Thyroid gland (tissue), 4 donors: ENCODE data around the gene PROK1.

ENCODE experiments used
- POLR2A ChIP-seq, 2 donors: fragments of 450-650 bp; IDR thresholded peaks; one replicate each; pipeline ENCODE4 v1.6.1; 2017; ENCODE audit warnings: antibody characterized with exemption in 2 of 2, mild to moderate bottlenecking in 2 of 2, moderate library complexity in 1 of 2
- TF ChIP-seq, protein P1 (sequence below), 6 experiments: fragments of 200-600 bp in 3 of 6; fragments of 450-650 bp in 3 of 6; sonication (generic) in 3 of 6; IDR thresholded peaks; one replicate each; pipeline ENCODE4 v1.5.1; 2016 to 2019; ENCODE audit warnings: antibody characterized with exemption in 6 of 6, mild to moderate bottlenecking in 2 of 6, inconsistent platforms in 1 of 6, moderate library complexity in 1 of 6

DNA sequence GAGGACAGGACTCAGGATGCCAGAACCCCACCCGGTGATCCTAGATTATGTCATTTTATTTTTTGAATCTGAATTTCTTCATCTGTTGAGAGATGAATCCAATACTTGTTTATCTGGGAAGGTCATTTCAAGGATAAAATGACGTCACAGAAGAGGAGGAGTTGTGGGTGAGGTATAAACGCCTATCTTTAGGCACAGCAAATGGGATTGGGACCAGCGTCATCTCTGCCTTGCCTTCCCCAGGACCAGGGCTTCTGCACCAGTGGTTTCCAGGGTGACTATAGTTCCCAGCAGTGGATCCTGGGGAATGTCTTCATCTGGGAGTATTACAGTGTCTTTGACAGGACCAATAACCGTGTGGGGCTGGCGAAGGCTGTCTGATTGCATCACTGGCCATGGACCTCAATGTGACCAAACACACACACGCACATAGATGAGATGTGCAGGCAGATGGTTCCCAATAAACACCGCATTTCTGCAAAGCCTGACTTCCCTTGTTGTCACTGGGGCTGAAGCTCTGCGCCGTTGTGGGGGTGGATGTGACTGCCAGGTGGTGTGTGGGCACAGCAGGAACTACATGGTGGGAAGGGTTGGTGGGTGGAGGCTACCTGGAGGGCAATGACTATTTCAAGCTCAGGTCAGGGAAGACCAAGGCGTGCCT lies 40.0 kb downstream of the PROK1 start:
- TF ChIP-seq, protein P1, sequence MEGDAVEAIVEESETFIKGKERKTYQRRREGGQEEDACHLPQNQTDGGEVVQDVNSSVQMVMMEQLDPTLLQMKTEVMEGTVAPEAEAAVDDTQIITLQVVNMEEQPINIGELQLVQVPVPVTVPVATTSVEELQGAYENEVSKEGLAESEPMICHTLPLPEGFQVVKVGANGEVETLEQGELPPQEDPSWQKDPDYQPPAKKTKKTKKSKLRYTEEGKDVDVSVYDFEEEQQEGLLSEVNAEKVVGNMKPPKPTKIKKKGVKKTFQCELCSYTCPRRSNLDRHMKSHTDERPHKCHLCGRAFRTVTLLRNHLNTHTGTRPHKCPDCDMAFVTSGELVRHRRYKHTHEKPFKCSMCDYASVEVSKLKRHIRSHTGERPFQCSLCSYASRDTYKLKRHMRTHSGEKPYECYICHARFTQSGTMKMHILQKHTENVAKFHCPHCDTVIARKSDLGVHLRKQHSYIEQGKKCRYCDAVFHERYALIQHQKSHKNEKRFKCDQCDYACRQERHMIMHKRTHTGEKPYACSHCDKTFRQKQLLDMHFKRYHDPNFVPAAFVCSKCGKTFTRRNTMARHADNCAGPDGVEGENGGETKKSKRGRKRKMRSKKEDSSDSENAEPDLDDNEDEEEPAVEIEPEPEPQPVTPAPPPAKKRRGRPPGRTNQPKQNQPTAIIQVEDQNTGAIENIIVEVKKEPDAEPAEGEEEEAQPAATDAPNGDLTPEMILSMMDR (IDR thresholded peaks at IDR 0.05): no peak
- no peak for TF ChIP-seq POLR2A (IDR thresholded peaks at IDR 0.05)
